Panc1 (cell line): Measurements from ENCODE around the gene LAMC3. TPM values are rescaled to one million over a fixed set of nuclear protein-coding genes. Genes with fewer than 3 reads are reported as not detected.

ENCODE experiments used
- ATAC-seq: fragments of 200-7000 bp; cut with Tn5 transposase; 2 replicates; pipeline ENCODE4 v1.9.1; 2020; ENCODE audit warnings: mild to moderate bottlenecking, moderate library complexity
- BruUV-seq: library from RNA; stranded (reverse); fragments of 400-500 nt; replicated peaks from 2 replicates; lab custom pipeline; 2021; lab: Mats Ljungman, UMichigan
- CTCF ChIA-PET: fragments of 300-600 bp; sonication (Branson Sonifier 250); formaldehyde crosslinking; loops from one replicate; lab custom pipeline; 2022; ENCODE audit warnings: antibody characterized with exemption; lab: Charles Lee
- POLR2A ChIA-PET: fragments of 300-600 bp; sonication (Branson Sonifier 250); formaldehyde crosslinking; loops from one replicate; lab custom pipeline; 2022; ENCODE audit warnings: antibody characterized with exemption; lab: Charles Lee
- DNase-seq: peaks from one replicate; pipeline ENCODE4 v3.0.0-alpha.2; 2010; ENCODE audit warnings: low read depth, low spot score
- H3K27ac ChIP-seq: 2 replicates; pipeline ENCODE4 v1.5.1; 2011; ENCODE audit warnings: mild to moderate bottlenecking, low read length, inconsistent platforms
- H3K27me3 ChIP-seq: fragments of 200-500 bp; sonication (Bioruptor generic); 2 replicates; pipeline ENCODE4 v1.6.0; 2014; ENCODE audit warnings: low read length, inconsistent platforms; ENCODE audit not compliant: control insufficient read depth, insufficient read depth
- H3K36me3 ChIP-seq: fragments of 200-500 bp; sonication (Bioruptor generic); 2 replicates; pipeline ENCODE4 v1.5.1; 2014; ENCODE audit warnings: inconsistent platforms, mild to moderate bottlenecking, low read length, moderate library complexity; ENCODE audit not compliant: control insufficient read depth, insufficient read depth
- H3K4me1 ChIP-seq: 2 replicates; pipeline ENCODE4 v1.5.1; 2011; ENCODE audit warnings: inconsistent platforms, mild to moderate bottlenecking, low read length, moderate library complexity; ENCODE audit not compliant: control insufficient read depth, insufficient read depth
- H3K4me3 ChIP-seq, 2 experiments: 2 replicates each; pipeline ENCODE4 v1.5.1; 2011 to 2012; ENCODE audit warnings: low read depth in 2 of 2, low read length in 2 of 2, mild to moderate bottlenecking in 2 of 2, inconsistent platforms in 1 of 2, moderate library complexity in 1 of 2
- H3K9me3 ChIP-seq: fragments of 200-500 bp; sonication (Bioruptor generic); 2 replicates; pipeline ENCODE4 v1.5.1; 2014; ENCODE audit warnings: low read depth, mild to moderate bottlenecking, inconsistent platforms, low read length, moderate library complexity; ENCODE audit not compliant: control insufficient read depth, insufficient read depth
- CTCF ChIP-seq: fragments of 450-650 bp; IDR thresholded peaks from 2 replicates; pipeline ENCODE4 v1.5.1; 2017; ENCODE audit warnings: mild to moderate bottlenecking
- POLR2AphosphoS5 ChIP-seq: IDR thresholded peaks from 2 replicates; pipeline ENCODE4 v1.6.1; 2012; ENCODE audit warnings: mild to moderate bottlenecking, low read depth, low read length, moderate library complexity
- REST ChIP-seq, 2 experiments: IDR thresholded peaks; 2 replicates each; pipeline ENCODE4 v1.6.1; 2011 to 2012; ENCODE audit warnings: low read depth in 2 of 2, control low read depth in 1 of 2, low read length in 1 of 2, mild to moderate bottlenecking in 1 of 2, moderate library complexity in 1 of 2; ENCODE audit not compliant: insufficient read depth in 1 of 2
- SIN3A ChIP-seq: IDR thresholded peaks from 2 replicates; pipeline ENCODE4 v1.6.1; 2012; ENCODE audit warnings: low read depth, mild to moderate bottlenecking, low read length, moderate library complexity, borderline replicate concordance; ENCODE audit not compliant: insufficient read depth
- TCF7L2 ChIP-seq: IDR thresholded peaks from 2 replicates; pipeline ENCODE4 v1.6.1; 2011; ENCODE audit warnings: mild to moderate bottlenecking, low read depth, low read length, inconsistent platforms
- in situ Hi-C: cut with HindIII; loops from 2 replicates; pipeline ENCODE4 v1.10.0; 2016; ENCODE audit warnings: low sequenced_read_pairs, low pct_unique_long_range_greater_than_20kb
- intact Hi-C: fragments of 100-400 bp; cut with micrococcal nuclease; formaldehyde crosslinking; loops from one replicate; pipeline ENCODE4 v1.10.0; 2022; ENCODE audit not compliant: unreplicated experiment
- total RNA-seq: library from RNA; stranded (reverse); gene quantifications from one replicate; pipeline ENCODE4 v1.2.1, GENCODE V29; 2021; ENCODE audit not compliant: unreplicated experiment

LAMC3 gene
- total RNA-seq, 1 experiment from 2014 or later = 16.4 TPM

- no peak for ATAC-seq
- no TSS peak for BruUV-seq
- intact Hi-C loops = no loop called here
These were observed 38.9 kb upstream of the LAMC3 start for GRCh38 chr9:130970052-130970451.

GRCh38 chr9:130970855-130971254, 38.1 kb upstream of the LAMC3 start:
- H3K27me3 ChIP-seq = no peaks in the 10 kb centered on the region
- H3K27ac ChIP-seq = no peak overlapping the region
- no peaks in the 10 kb centered on the region for H3K4me1 ChIP-seq
- no TSS peak for BruUV-seq
- CTCF ChIA-PET = no interaction called here
- no peaks in the 10 kb centered on the region for H3K36me3 ChIP-seq
- DNase-seq = no peak
- POLR2A ChIA-PET = no interaction called here
- intact Hi-C loops (no loop called here), in situ Hi-C loops (no loop called here)
- no peak overlapping the region for H3K4me3 ChIP-seq
- no peaks in the 10 kb centered on the region for H3K9me3 ChIP-seq
- no peak for ATAC-seq
- TF ChIP-seq SIN3A (no peak), TCF7L2 (no peak), CTCF (no peak), POLR2AphosphoS5 (no peak), REST (IDR thresholded peaks at IDR 0.05; ENCODE audit: insufficient read depth in 1 of 2, low read depth in 2 of 2, low read length in 1 of 2) (no peak)

More at GRCh38 chr9:130970052-130970451, 38.9 kb upstream of the LAMC3 start:
- ChIA-PET POLR2A (no interaction called here), CTCF (no interaction called here)
- TF ChIP-seq SIN3A (no peak), CTCF (no peak), TCF7L2 (no peak), POLR2AphosphoS5 (no peak), REST (IDR thresholded peaks at IDR 0.05; ENCODE audit: insufficient read depth in 1 of 2, low read depth in 2 of 2, low read length in 1 of 2) (no peak)
- H3K27me3 ChIP-seq = no peaks in the 10 kb centered on the region
- in situ Hi-C loops = no loop called here
- no peak for DNase-seq
- H3K36me3 ChIP-seq = no peaks in the 10 kb centered on the region
- no peak overlapping the region for H3K27ac ChIP-seq
- H3K4me3 ChIP-seq = no peak overlapping the region
- H3K4me1 ChIP-seq = no peaks in the 10 kb centered on the region
- H3K9me3 ChIP-seq = no peaks in the 10 kb centered on the region
